ENCODE measurements around the gene CDC23.
A peak's percentile ranks its signal among the peaks of the same experiment; 100 is the strongest.

Gene CDC23

GRCh38 chr5:138139781-138140090 lies 73.4 kb downstream of the CDC23 start:
- DNase-seq, result peak in 1 of 2 donors; percentile 5

- DNase-seq, result no peak
These were observed 74.0 kb downstream of the CDC23 start, which contains the start of gene NME5 for GRCh38 chr5:138138949-138139780. Gene NME5, minus strand, starts transcription at chr5:138139428. Its CDS starts 648 bp downstream, at chr5:138138780.

Data from bone marrow (tissue), 2 donors.